ENCODE results near the gene ZNF683. TPM values are rescaled to one million over a fixed set of nuclear protein-coding genes. Genes with fewer than 3 reads are reported as not detected.

Gene ZNF683
- total and polyA plus RNA-seq, 2 of the 4 experiments (the other 2 are of a cell fraction): not detected

GRCh38 chr1:26399034-26399433, 26.5 kb upstream of the ZNF683 start:
- no peak overlapping the region for H2BK15ac ChIP-seq (ENCODE audit: low read depth, low read length)
- no peaks in the 10 kb centered on the region for H3K9me3 ChIP-seq (ENCODE audit: control insufficient read depth, insufficient read depth, low read length)
- H4K5ac ChIP-seq (ENCODE audit: low read depth, low read length): no peak overlapping the region
- CTCF ChIA-PET: interaction anchor here (0.7 kb wide), 1 partner anchor 171 kb away, joined by 3 read pairs; no protein-coding TSS in a partner anchor
- no peak overlapping the region for H2AK9ac ChIP-seq (replicated peaks; ENCODE audit: low read depth, low read length, poor library complexity)
- BruUV-seq (replicated peaks): no TSS peak
- no peaks in the 10 kb centered on the region for H3K36me3 ChIP-seq (ENCODE audit: control insufficient read depth, insufficient read depth, low read length)
- H3K27ac ChIP-seq (ENCODE audit: insufficient read depth, low read length): no peak overlapping the region
- no peak overlapping the region for H3K14ac ChIP-seq (replicated peaks; ENCODE audit: low read depth, low read length)
- no peak overlapping the region for H2AK5ac ChIP-seq (ENCODE audit: low read depth, low read length)
- H4K8ac ChIP-seq (ENCODE audit: low read depth in 2 of 2, low read length in 2 of 2): no peak overlapping the region
- no peak overlapping the region for H4K91ac ChIP-seq (ENCODE audit: insufficient read depth, low read depth, low read length)
- no peak overlapping the region for H2AFZ ChIP-seq (replicated peaks; ENCODE audit: low read length, poor library complexity)
- TF ChIP-seq RCOR1 (IDR thresholded peaks at IDR 0.05; ENCODE audit: insufficient replicate concordance, low read length) (no peak), USF2 (IDR thresholded peaks at IDR 0.05; ENCODE audit: low read depth, low read length) (no peak), SMC3 (IDR thresholded peaks at IDR 0.05; ENCODE audit: low read depth, low read length) (no peak), BHLHE40 (IDR thresholded peaks at IDR 0.05; ENCODE audit: low read depth, low read length) (no peak)
- TF ChIP-seq, protein P1, sequence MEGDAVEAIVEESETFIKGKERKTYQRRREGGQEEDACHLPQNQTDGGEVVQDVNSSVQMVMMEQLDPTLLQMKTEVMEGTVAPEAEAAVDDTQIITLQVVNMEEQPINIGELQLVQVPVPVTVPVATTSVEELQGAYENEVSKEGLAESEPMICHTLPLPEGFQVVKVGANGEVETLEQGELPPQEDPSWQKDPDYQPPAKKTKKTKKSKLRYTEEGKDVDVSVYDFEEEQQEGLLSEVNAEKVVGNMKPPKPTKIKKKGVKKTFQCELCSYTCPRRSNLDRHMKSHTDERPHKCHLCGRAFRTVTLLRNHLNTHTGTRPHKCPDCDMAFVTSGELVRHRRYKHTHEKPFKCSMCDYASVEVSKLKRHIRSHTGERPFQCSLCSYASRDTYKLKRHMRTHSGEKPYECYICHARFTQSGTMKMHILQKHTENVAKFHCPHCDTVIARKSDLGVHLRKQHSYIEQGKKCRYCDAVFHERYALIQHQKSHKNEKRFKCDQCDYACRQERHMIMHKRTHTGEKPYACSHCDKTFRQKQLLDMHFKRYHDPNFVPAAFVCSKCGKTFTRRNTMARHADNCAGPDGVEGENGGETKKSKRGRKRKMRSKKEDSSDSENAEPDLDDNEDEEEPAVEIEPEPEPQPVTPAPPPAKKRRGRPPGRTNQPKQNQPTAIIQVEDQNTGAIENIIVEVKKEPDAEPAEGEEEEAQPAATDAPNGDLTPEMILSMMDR (conservative IDR thresholded peaks at IDR 0.05; ENCODE audit: low read depth, low read length): no peak
- no peak overlapping the region; the same call in 1 of the 2 replicates for H3K23ac ChIP-seq (ENCODE audit: low read depth, low read length)
- no CpG with 5 or more reads among the region's 3 CpGs for WGBS, 2 experiments (ENCODE audit: extremely low coverage in 2 of 2, insufficient read length in 1 of 2)
- H3K9me1 ChIP-seq (ENCODE audit: insufficient read depth, low read length): no peaks in the 10 kb centered on the region
- H3K79me1 ChIP-seq (ENCODE audit: low read depth in 1 of 2, low read length in 2 of 2): no peaks in the 10 kb centered on the region
- no peaks in the 10 kb centered on the region for H4K20me1 ChIP-seq (ENCODE audit: insufficient read depth, low read length)
- POLR2A ChIA-PET (ENCODE audit: unreplicated experiment): no interaction called here
- H2BK20ac ChIP-seq (ENCODE audit: low read depth, low read length): no peak overlapping the region
- in situ Hi-C loops (cut with MboI; ENCODE audit: low sequenced_read_pairs): no loop called here
- H3K9ac ChIP-seq (ENCODE audit: low read depth, low read length): no peak overlapping the region
- ATAC-seq (ENCODE audit: low read depth) (no peak), DNase-seq (no peak)
- dilution Hi-C loops (cut with HindIII; ENCODE audit: low sequenced_read_pairs, unreplicated experiment): no loop called here
- no peak overlapping the region for H3K4me2 ChIP-seq (ENCODE audit: low read depth, low read length)
- H3K56ac ChIP-seq (ENCODE audit: extremely low read depth, insufficient read depth, low read length): no peak overlapping the region
- no peaks in the 10 kb centered on the region for H3K4me1 ChIP-seq (ENCODE audit: control insufficient read depth, insufficient read depth, low read length)
- H3K4me3 ChIP-seq (ENCODE audit: insufficient read depth, low read depth, low read length): no peak overlapping the region
- H3K18ac ChIP-seq (ENCODE audit: low read depth, low read length): no peak overlapping the region
- peaks cover 1% of the 10 kb centered on the region; the same call in 1 of the 2 replicates for H3K27me3 ChIP-seq (ENCODE audit: control insufficient read depth, insufficient read depth, low read length)
- H2BK5ac ChIP-seq (ENCODE audit: low read depth, low read length, poor library complexity, severe bottlenecking): no peak overlapping the region
- H3K4ac ChIP-seq (ENCODE audit: low read depth, low read length): no peak overlapping the region
- H2BK120ac ChIP-seq (ENCODE audit: low read depth, low read length): no peak overlapping the region
- intact Hi-C loops (cut with micrococcal nuclease): no loop called here
